Trophoblast cell (in vitro differentiated cells and primary cell): Measurements from ENCODE around the gene ZMYND8.

Experiments
- DNase-seq, 2 donors: peaks; one replicate each; pipeline ENCODE4 v3.0.0-alpha.2; 2016
- H2AFZ ChIP-seq: 2 replicates; pipeline ENCODE4 v1.6.1; 2013; ENCODE audit warnings: low read length, moderate library complexity, mild to moderate bottlenecking; ENCODE audit not compliant: insufficient read depth, poor library complexity
- H2AK5ac ChIP-seq: 2 replicates; pipeline ENCODE4 v1.6.1; 2013; ENCODE audit warnings: mild to moderate bottlenecking, low read length
- H2BK120ac ChIP-seq: 2 replicates; pipeline ENCODE4 v1.6.1; 2013; ENCODE audit warnings: low read length, mild to moderate bottlenecking, moderate library complexity; ENCODE audit not compliant: insufficient read depth, poor library complexity
- H2BK12ac ChIP-seq: 2 replicates; pipeline ENCODE4 v1.6.1; 2013; ENCODE audit warnings: mild to moderate bottlenecking, low read length, moderate library complexity
- H2BK5ac ChIP-seq: 2 replicates; pipeline ENCODE4 v1.6.1; 2013; ENCODE audit warnings: low read length, low read depth, moderate library complexity, mild to moderate bottlenecking; ENCODE audit not compliant: poor library complexity
- H3K14ac ChIP-seq: 2 replicates; pipeline ENCODE4 v1.6.1; 2013; ENCODE audit warnings: mild to moderate bottlenecking, low read length
- H3K18ac ChIP-seq: 2 replicates; pipeline ENCODE4 v1.6.1; 2013; ENCODE audit warnings: mild to moderate bottlenecking, low read length
- H3K23ac ChIP-seq: 2 replicates; pipeline ENCODE4 v1.6.1; 2013; ENCODE audit warnings: low read length
- H3K27ac ChIP-seq: 2 replicates; pipeline ENCODE4 v1.5.1; 2013; ENCODE audit warnings: low read depth, mild to moderate bottlenecking, inconsistent platforms, low read length, moderate library complexity
- H3K27me3 ChIP-seq: 2 replicates; pipeline ENCODE4 v1.6.1; 2013; ENCODE audit warnings: inconsistent platforms, mild to moderate bottlenecking, low read length, moderate library complexity; ENCODE audit not compliant: insufficient read depth
- H3K36me3 ChIP-seq, 2 experiments: 1 replicate in 1 of 2; 2 replicates in 1 of 2; pipeline ENCODE4 v1.6.1; 2013; ENCODE audit warnings: low read length in 2 of 2, mild to moderate bottlenecking in 2 of 2, moderate library complexity in 1 of 2; ENCODE audit not compliant: insufficient read depth in 2 of 2, control insufficient read depth in 1 of 2
- H3K4ac ChIP-seq: 2 replicates; pipeline ENCODE4 v1.6.1; 2013; ENCODE audit warnings: low read depth, mild to moderate bottlenecking, low read length, moderate library complexity
- H3K4me1 ChIP-seq, 2 experiments: 1 replicate in 1 of 2; 2 replicates in 1 of 2; pipeline ENCODE4 v1.6.1; 2013; ENCODE audit warnings: low read length in 2 of 2, mild to moderate bottlenecking in 2 of 2, moderate library complexity in 1 of 2; ENCODE audit not compliant: insufficient read depth in 2 of 2, control insufficient read depth in 1 of 2
- H3K4me2 ChIP-seq: 2 replicates; pipeline ENCODE4 v1.6.1; 2013; ENCODE audit warnings: inconsistent platforms, mild to moderate bottlenecking, low read length, moderate library complexity
- H3K4me3 ChIP-seq: 2 replicates; pipeline ENCODE4 v1.5.1; 2013; ENCODE audit warnings: mild to moderate bottlenecking, low read depth, low read length, inconsistent platforms
- H3K79me1 ChIP-seq: one replicate; pipeline ENCODE4 v1.6.1; 2013; ENCODE audit warnings: low read length
- H3K79me2 ChIP-seq: 2 replicates; pipeline ENCODE4 v1.6.1; 2013; ENCODE audit warnings: low read length, mild to moderate bottlenecking; ENCODE audit not compliant: control insufficient read depth, insufficient read depth, poor library complexity
- H3K9ac ChIP-seq: 2 replicates; pipeline ENCODE4 v1.6.1; 2013; ENCODE audit warnings: mild to moderate bottlenecking, low read length
- H3K9me3 ChIP-seq: 2 replicates; pipeline ENCODE4 v1.6.1; 2013; ENCODE audit warnings: low read depth, mild to moderate bottlenecking, control low read depth, inconsistent platforms, low read length; ENCODE audit not compliant: insufficient read depth
- H4K12ac ChIP-seq: 2 replicates; pipeline ENCODE4 v1.6.1; 2013; ENCODE audit warnings: low read depth, mild to moderate bottlenecking, low read length, moderate library complexity
- H4K8ac ChIP-seq: 2 replicates; pipeline ENCODE4 v1.6.1; 2013; ENCODE audit warnings: low read depth, mild to moderate bottlenecking, low read length, moderate library complexity
- H4K91ac ChIP-seq: one replicate; pipeline ENCODE4 v1.6.1; 2013; ENCODE audit warnings: low read depth, mild to moderate bottlenecking, low read length, moderate library complexity
- WGBS: extraction: QIAGEN DNeasy Blood & Tissue Kit; methylation state at CpG from one replicate; pipeline ENCODE4 v1.1.7; 2013; ENCODE audit warnings: missing lambda C conversion rate; ENCODE audit not compliant: insufficient read length, insufficient coverage; ENCODE audit errors: extremely low coverage; 5-methylcytosine and 5-hydroxymethylcytosine counted together

ZMYND8 gene

GRCh38 chr20:47183367-47183766, 173.1 kb downstream of the ZMYND8 start:
- H2BK12ac ChIP-seq: no peak overlapping the region
- WGBS: no CpG with 5 or more reads among the region's 9 CpGs
- H2BK120ac ChIP-seq: no peak overlapping the region
- H3K9ac ChIP-seq: no peak overlapping the region
- H3K4me1 ChIP-seq: peaks cover 0 to 3% of the 10 kb centered on the region in 2 experiments
- H3K36me3 ChIP-seq: peaks cover 6 to 16% of the 10 kb centered on the region in 2 experiments
- DNase-seq: no peak
- H3K9me3 ChIP-seq: no peaks in the 10 kb centered on the region
- no peak overlapping the region for H3K4ac ChIP-seq
- no peak overlapping the region for H3K4me3 ChIP-seq
- no peak overlapping the region for H4K8ac ChIP-seq
- no peaks in the 10 kb centered on the region for H3K79me1 ChIP-seq
- H4K91ac ChIP-seq: no peak overlapping the region
- no peak overlapping the region for H4K12ac ChIP-seq
- no peak overlapping the region for H3K14ac ChIP-seq
- H3K23ac ChIP-seq: no peak overlapping the region
- no peak overlapping the region for H3K4me2 ChIP-seq
- H3K79me2 ChIP-seq: no peaks in the 10 kb centered on the region
- no peak overlapping the region for H2BK5ac ChIP-seq
- no peak overlapping the region for H3K18ac ChIP-seq
- no peak overlapping the region for H2AFZ ChIP-seq
- H2AK5ac ChIP-seq: no peak overlapping the region
- H3K27ac ChIP-seq: no peak overlapping the region
- no peaks in the 10 kb centered on the region for H3K27me3 ChIP-seq

DNA sequence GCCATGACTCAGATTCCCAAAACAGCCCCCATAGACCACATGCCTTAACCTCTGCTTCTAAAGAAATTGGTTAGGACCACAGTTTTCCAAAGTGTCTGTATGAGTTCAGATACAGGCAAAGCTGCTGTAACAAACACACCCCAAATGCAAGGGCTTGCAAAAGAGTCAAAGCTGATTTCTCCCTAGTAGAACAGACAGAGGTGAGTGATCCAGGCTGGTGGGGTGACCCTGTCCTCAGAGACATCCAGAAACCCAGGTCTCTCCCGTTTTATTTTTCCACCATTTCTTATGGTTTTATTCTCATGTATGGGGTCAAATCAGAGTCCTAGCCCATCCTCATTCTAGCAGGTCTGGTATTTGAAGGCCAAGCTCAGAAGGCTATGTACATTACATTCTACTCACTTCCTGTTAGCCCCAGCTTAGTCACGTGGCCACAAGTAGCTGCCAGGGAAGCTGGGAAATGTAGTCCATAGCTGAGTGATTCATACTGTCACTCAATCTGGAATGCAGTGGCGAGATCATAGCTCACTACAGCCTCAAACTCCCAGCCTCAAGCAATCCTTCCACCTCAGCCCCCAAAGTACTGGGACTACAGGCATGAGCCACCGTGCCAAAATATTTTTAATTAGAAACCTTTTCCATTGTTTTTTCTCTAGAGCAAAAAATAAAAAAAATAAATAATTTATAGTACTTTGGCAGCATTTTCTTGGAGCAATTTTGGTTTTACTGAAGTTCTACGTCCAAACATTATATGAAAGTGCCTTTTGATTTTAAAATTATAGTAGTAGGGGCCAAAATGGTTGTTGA, 175.2 kb downstream of the ZMYND8 start:
- H3K4ac ChIP-seq: no peak overlapping the region
- no peaks in the 10 kb centered on the region for H3K79me1 ChIP-seq
- no peak overlapping the region for H2BK5ac ChIP-seq
- no peak overlapping the region for H2BK120ac ChIP-seq
- H3K4me1 ChIP-seq: no peaks in the 10 kb centered on the region
- H3K9ac ChIP-seq: no peak overlapping the region
- no peak overlapping the region for H3K18ac ChIP-seq
- no CpG with 5 or more reads among the region's 5 CpGs for WGBS
- H3K4me2 ChIP-seq: no peak overlapping the region
- no peak overlapping the region for H3K14ac ChIP-seq
- H3K4me3 ChIP-seq: no peak overlapping the region
- H3K9me3 ChIP-seq: no peaks in the 10 kb centered on the region
- no peak overlapping the region for H2BK12ac ChIP-seq
- no peaks in the 10 kb centered on the region for H3K27me3 ChIP-seq
- H4K91ac ChIP-seq: no peak overlapping the region
- no peak overlapping the region for H2AK5ac ChIP-seq
- H3K36me3 ChIP-seq: peaks cover 6 to 15% of the 10 kb centered on the region in 2 experiments
- peak; percentile 60 to 78 for DNase-seq
- no peak overlapping the region for H2AFZ ChIP-seq
- H3K23ac ChIP-seq: no peak overlapping the region
- no peaks in the 10 kb centered on the region for H3K79me2 ChIP-seq
- peak overlapping the region; percentile 44 for H4K8ac ChIP-seq
- H3K27ac ChIP-seq: no peak overlapping the region
- H4K12ac ChIP-seq: no peak overlapping the region

- Histone ChIP-seq H4K8ac (no peak overlapping the region), H2BK120ac (no peak overlapping the region), H3K4me3 (no peak overlapping the region), H3K27ac (no peak overlapping the region), H3K9me3 (no peaks in the 10 kb centered on the region), H2AK5ac (no peak overlapping the region), H3K14ac (no peak overlapping the region), H3K79me2 (no peaks in the 10 kb centered on the region), H3K4me2 (no peak overlapping the region), H3K9ac (no peak overlapping the region), H3K18ac (no peak overlapping the region), H3K79me1 (no peaks in the 10 kb centered on the region), H3K4me1 (no peaks in the 10 kb centered on the region), H4K12ac (no peak overlapping the region), H3K4ac (no peak overlapping the region), H3K23ac (no peak overlapping the region), H2BK12ac (no peak overlapping the region), H3K36me3 (peaks cover 6 to 17% of the 10 kb centered on the region in 2 experiments), H2AFZ (no peak overlapping the region), H3K27me3 (no peaks in the 10 kb centered on the region), H2BK5ac (no peak overlapping the region), H4K91ac (no peak overlapping the region)
- DNase-seq: no peak
Measured at GRCh38 chr20:47179267-47179666, 177.2 kb downstream of the ZMYND8 start.

DNA sequence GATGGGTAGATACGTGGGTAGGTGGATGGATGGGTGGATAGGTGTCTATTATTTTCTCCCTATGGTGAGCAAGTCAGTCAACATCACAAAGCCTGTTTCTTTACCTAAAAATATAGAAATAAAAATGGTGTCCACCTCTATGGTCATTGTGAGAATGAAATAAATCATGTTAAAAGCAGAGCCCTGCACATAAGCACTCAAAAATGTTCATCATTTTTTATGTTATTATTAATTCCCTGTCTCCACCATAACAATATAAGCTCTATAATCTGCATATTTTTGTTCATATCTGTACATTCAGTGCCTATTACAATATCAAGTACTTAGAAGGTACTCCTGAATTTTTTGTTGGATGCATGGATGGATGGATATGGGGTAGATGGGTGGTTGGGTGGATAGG, 177.6 kb downstream of the ZMYND8 start:
- Histone ChIP-seq H2AK5ac (no peak overlapping the region), H4K8ac (no peak overlapping the region), H3K79me2 (no peaks in the 10 kb centered on the region), H3K9ac (no peak overlapping the region), H3K79me1 (no peaks in the 10 kb centered on the region), H3K9me3 (no peaks in the 10 kb centered on the region), H3K36me3 (peaks cover 4 to 17% of the 10 kb centered on the region in 2 experiments), H3K4me3 (no peak overlapping the region), H4K91ac (no peak overlapping the region), H4K12ac (no peak overlapping the region), H3K14ac (no peak overlapping the region), H2BK5ac (no peak overlapping the region), H3K4me1 (no peaks in the 10 kb centered on the region), H3K18ac (no peak overlapping the region), H3K4ac (no peak overlapping the region), H3K27ac (no peak overlapping the region), H2AFZ (no peak overlapping the region), H2BK12ac (no peak overlapping the region), H3K4me2 (no peak overlapping the region), H3K23ac (no peak overlapping the region), H2BK120ac (no peak overlapping the region), H3K27me3 (no peaks in the 10 kb centered on the region)
- WGBS: no CpG with 5 or more reads among the region's 1 CpG
- DNase-seq: no peak
